GM12875 (cell line): ENCODE measurements around the gene GRIK3.

ENCODE experiments used
- H3K4me3 ChIP-seq: one replicate; pipeline ENCODE4 v1.5.1; 2011; ENCODE audit warnings: low read depth, low read length, control low read depth
- CTCF ChIP-seq: IDR thresholded peaks from 2 replicates; pipeline ENCODE4 v1.5.1; 2011; ENCODE audit warnings: low read depth, mild to moderate bottlenecking, control low read depth, inconsistent platforms, low read length, moderate library complexity, borderline replicate concordance; ENCODE audit not compliant: insufficient read depth

The GRIK3 gene

DNA sequence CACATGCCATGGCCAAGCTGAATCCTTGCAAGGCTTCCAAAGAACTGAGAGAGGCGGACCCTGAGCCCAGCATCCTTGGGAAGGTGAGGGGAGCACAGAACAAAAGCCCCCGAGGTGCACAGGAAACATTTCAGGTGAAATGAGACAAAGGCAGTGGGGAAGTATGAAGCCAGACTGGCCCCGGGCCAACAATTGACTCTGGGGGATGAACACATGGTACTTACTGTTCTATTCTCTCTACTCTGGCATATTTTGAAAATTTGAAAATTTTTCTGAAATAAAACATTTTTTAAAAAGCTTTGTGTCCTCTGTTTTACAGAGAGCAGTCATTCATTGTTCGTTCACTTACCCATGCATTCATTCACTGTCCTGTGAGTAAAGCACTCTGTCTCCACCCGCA lies 77.7 kb downstream of the GRIK3 start:
- H3K4me3 ChIP-seq: no peak overlapping the region
- no peak for TF ChIP-seq CTCF

DNA sequence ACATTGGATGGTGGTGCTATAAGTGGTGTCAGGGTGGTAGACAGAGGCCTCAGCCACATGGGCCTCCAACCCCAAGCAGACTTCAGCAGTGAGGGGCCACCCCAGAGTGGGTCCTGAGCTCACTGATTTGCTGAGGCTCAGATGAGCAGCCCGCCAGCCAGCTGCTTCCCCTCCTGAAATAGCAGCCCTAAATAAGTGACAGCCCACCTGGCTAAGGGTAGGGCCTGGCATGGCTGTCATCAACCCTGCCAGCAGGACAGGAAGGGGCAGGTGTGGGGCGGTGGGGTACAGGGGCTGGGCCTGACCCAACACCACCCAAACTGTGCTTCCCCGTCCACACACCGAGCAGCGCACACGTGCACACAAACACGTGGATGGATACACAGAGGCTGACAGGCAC lies 79.3 kb downstream of the GRIK3 start:
- H3K4me3 ChIP-seq: no peak overlapping the region

DNA sequence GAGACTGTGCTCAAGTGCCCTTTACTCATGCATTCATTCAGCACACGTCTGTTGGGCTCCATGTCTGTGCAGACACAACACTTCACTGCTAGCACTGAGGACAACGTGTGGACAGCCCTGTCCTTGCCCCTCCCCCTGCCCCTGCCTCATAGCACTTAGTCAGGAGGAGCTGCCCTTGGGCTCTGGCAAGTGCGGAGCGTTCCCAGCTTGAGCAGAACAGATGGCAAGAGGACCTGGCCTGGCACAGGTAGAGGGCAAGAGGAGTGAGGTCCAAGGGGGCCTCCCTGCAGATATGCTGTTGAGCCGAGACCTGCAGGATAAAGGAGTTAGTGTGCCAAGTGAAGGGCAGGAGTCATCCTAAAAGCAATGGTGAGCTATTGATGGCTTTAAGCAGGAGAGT lies 81.3 kb downstream of the GRIK3 start:
- no peak overlapping the region for H3K4me3 ChIP-seq
- TF ChIP-seq CTCF: no peak

More for the DNA sequence above, 79.3 kb downstream of the GRIK3 start:
- no peak for TF ChIP-seq CTCF

DNA sequence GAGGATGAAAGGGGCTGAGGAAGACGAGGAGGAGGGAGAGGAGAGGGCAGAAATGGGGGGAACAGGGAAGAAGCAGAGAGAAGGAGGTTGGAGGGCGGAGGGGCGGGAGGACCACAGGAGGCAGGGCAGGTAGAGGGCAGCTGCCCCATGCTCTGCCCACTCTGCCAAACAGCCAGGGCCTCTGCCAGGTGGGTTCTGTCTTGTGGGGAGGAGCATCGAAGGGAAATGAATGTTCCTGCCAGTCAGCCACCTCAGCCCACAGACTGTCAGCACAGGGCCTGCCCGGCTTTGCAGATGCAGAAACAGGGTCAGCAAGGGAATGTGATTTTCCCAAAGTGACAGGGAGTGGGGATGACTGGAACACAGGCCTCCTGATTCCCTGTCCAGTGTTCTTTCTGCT lies 82.6 kb downstream of the GRIK3 start:
- H3K4me3 ChIP-seq: no peak overlapping the region
- TF ChIP-seq CTCF: no peak

- no peak for TF ChIP-seq CTCF
- no peak overlapping the region for H3K4me3 ChIP-seq
Observed at GRCh38 chr1:36951292-36951750, 83.0 kb downstream of the GRIK3 start.

- TF ChIP-seq CTCF: no peak
- no peak overlapping the region for H3K4me3 ChIP-seq
Observed at GRCh38 chr1:36950604-36951291, 83.6 kb downstream of the GRIK3 start.

GRCh38 chr1:36948606-36949005 lies 85.7 kb downstream of the GRIK3 start:
- H3K4me3 ChIP-seq: no peak overlapping the region
- no peak for TF ChIP-seq CTCF
